ENCODE data around the gene H3-3A. TPM values are rescaled to one million over a fixed set of nuclear protein-coding genes. Genes with fewer than 3 reads are reported as not detected.

The H3-3A gene
- total and polyA plus RNA-seq, 10 of the 15 experiments (the other 5 are each of a cell fraction or from before 2014, with no cell fraction given), result 215 to 486 (median 393) TPM

- DNase-seq (ENCODE audit: low read depth, low spot score), result no peak
Measured at GRCh38 chr1:226120398-226120797, 57.9 kb downstream of the H3-3A start.

More at GRCh38 chr1:226120398-226120797, 57.9 kb downstream of the H3-3A start:
- Histone ChIP-seq H3K36me3 (ENCODE audit: control insufficient read depth in 2 of 2, insufficient read depth in 2 of 2, low read length in 1 of 2) (no peaks in the 10 kb centered on the region), H3K27me3 (replicated peaks in 1 of 2; ENCODE audit: control insufficient read depth in 2 of 2, insufficient read depth in 2 of 2, low read length in 1 of 2) (no peaks in the 10 kb centered on the region), H3K9me3 (replicated peaks; ENCODE audit: control insufficient read depth, insufficient read depth, low read length) (no peaks in the 10 kb centered on the region), H3K9ac (ENCODE audit: control insufficient read depth, insufficient read depth, low read length) (no peak overlapping the region), H3K4me1 (ENCODE audit: control insufficient read depth, insufficient read depth, low read length) (peaks cover 24% of the 10 kb centered on the region), H3K4me2 (ENCODE audit: control insufficient read depth, insufficient read depth) (no peak overlapping the region), H3K4me3 (no peak overlapping the region), H2AFZ (ENCODE audit: control insufficient read depth, low read depth, low read length) (no peak overlapping the region), H3K27ac (ENCODE audit: control insufficient read depth, insufficient read depth) (no peak overlapping the region), H3K79me2 (ENCODE audit: control insufficient read depth, insufficient read depth, low read length) (no peaks in the 10 kb centered on the region), H4K20me1 (ENCODE audit: control insufficient read depth, insufficient read depth) (no peaks in the 10 kb centered on the region)
- 60% methylated on average over 5 of the region's 5 CpGs for WGBS (ENCODE audit: insufficient coverage, insufficient replicate concordance, low lambda C conversion rate, missing lambda C conversion rate)
- FAIRE-seq (no peak), ATAC-seq (no peak)
- ChIA-PET CTCF (interaction anchor here (0.7 to 11.5 kb wide), 19 partner anchors 9 to 641 kb away, joined by 3 to 198 read pairs (median 5); partner anchors contain the start of genes H3-3A, LIN9 and SDE2), SMC1A (ENCODE audit: uncharacterized antibody, unreplicated experiment) (interaction anchor here (0.8 to 5.5 kb wide), 11 partner anchors 10 to 159 kb away, joined by 3 to 65 read pairs (median 4); partner anchors contain the start of gene H3-3A), POLR2A (interaction anchor here (1.0 to 3.1 kb wide), 5 partner anchors 11 to 118 kb away, joined by 3 to 20 read pairs (median 5); no protein-coding TSS in a partner anchor), RAD21 (ENCODE audit: unreplicated experiment) (interaction anchor here (0.8 to 5.1 kb wide), 10 partner anchors 10 to 142 kb away, joined by 3 to 52 read pairs (median 4); partner anchors contain the start of gene H3-3A)
- intact Hi-C loops (cut with micrococcal nuclease; ENCODE audit: unreplicated experiment), result loop anchor here (5.0 to 10.0 kb wide), 4 partner anchors 123 to 484 kb away; partner anchors contain the start of genes LIN9 and SDE2
- in situ Hi-C loops (cut with MboI), result no loop called here
- BruUV-seq (replicated peaks), result no TSS peak
- no peak for TF ChIP-seq SREBF2 (IDR thresholded peaks at IDR 0.05; ENCODE audit: low read length)
- no peak for TF ChIP-seq BMI1 (IDR thresholded peaks at IDR 0.05; ENCODE audit: borderline replicate concordance)
- no peak for TF ChIP-seq CBFB (IDR thresholded peaks at IDR 0.05; ENCODE audit: low read depth)
- no peak for TF ChIP-seq NBN (IDR thresholded peaks at IDR 0.05)
- TF ChIP-seq, protein P1, sequence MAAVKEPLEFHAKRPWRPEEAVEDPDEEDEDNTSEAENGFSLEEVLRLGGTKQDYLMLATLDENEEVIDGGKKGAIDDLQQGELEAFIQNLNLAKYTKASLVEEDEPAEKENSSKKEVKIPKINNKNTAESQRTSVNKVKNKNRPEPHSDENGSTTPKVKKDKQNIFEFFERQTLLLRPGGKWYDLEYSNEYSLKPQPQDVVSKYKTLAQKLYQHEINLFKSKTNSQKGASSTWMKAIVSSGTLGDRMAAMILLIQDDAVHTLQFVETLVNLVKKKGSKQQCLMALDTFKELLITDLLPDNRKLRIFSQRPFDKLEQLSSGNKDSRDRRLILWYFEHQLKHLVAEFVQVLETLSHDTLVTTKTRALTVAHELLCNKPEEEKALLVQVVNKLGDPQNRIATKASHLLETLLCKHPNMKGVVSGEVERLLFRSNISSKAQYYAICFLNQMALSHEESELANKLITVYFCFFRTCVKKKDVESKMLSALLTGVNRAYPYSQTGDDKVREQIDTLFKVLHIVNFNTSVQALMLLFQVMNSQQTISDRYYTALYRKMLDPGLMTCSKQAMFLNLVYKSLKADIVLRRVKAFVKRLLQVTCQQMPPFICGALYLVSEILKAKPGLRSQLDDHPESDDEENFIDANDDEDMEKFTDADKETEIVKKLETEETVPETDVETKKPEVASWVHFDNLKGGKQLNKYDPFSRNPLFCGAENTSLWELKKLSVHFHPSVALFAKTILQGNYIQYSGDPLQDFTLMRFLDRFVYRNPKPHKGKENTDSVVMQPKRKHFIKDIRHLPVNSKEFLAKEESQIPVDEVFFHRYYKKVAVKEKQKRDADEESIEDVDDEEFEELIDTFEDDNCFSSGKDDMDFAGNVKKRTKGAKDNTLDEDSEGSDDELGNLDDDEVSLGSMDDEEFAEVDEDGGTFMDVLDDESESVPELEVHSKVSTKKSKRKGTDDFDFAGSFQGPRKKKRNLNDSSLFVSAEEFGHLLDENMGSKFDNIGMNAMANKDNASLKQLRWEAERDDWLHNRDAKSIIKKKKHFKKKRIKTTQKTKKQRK (IDR thresholded peaks at IDR 0.05; ENCODE audit: low read depth, low read length), result no peak
- TF ChIP-seq KAT2A (conservative IDR thresholded peaks at IDR 0.05; ENCODE audit: control insufficient read depth, low read depth, low read length), result no peak
- no peak for TF ChIP-seq ZNF24 (IDR thresholded peaks at IDR 0.05)
- TF ChIP-seq, protein P2, sequence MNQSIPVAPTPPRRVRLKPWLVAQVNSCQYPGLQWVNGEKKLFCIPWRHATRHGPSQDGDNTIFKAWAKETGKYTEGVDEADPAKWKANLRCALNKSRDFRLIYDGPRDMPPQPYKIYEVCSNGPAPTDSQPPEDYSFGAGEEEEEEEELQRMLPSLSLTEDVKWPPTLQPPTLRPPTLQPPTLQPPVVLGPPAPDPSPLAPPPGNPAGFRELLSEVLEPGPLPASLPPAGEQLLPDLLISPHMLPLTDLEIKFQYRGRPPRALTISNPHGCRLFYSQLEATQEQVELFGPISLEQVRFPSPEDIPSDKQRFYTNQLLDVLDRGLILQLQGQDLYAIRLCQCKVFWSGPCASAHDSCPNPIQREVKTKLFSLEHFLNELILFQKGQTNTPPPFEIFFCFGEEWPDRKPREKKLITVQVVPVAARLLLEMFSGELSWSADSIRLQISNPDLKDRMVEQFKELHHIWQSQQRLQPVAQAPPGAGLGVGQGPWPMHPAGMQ (IDR thresholded peaks at IDR 0.05; ENCODE audit: borderline replicate concordance), result no peak
- no peak for TF ChIP-seq NR2F1 (conservative IDR thresholded peaks at IDR 0.05)
- no peak for TF ChIP-seq CHD2 (IDR thresholded peaks at IDR 0.05; ENCODE audit: borderline replicate concordance, low read depth, low read length)
- TF ChIP-seq SMAD1 (IDR thresholded peaks at IDR 0.05; ENCODE audit: low read depth, partially characterized antibody), result no peak
- TF ChIP-seq, protein P3, sequence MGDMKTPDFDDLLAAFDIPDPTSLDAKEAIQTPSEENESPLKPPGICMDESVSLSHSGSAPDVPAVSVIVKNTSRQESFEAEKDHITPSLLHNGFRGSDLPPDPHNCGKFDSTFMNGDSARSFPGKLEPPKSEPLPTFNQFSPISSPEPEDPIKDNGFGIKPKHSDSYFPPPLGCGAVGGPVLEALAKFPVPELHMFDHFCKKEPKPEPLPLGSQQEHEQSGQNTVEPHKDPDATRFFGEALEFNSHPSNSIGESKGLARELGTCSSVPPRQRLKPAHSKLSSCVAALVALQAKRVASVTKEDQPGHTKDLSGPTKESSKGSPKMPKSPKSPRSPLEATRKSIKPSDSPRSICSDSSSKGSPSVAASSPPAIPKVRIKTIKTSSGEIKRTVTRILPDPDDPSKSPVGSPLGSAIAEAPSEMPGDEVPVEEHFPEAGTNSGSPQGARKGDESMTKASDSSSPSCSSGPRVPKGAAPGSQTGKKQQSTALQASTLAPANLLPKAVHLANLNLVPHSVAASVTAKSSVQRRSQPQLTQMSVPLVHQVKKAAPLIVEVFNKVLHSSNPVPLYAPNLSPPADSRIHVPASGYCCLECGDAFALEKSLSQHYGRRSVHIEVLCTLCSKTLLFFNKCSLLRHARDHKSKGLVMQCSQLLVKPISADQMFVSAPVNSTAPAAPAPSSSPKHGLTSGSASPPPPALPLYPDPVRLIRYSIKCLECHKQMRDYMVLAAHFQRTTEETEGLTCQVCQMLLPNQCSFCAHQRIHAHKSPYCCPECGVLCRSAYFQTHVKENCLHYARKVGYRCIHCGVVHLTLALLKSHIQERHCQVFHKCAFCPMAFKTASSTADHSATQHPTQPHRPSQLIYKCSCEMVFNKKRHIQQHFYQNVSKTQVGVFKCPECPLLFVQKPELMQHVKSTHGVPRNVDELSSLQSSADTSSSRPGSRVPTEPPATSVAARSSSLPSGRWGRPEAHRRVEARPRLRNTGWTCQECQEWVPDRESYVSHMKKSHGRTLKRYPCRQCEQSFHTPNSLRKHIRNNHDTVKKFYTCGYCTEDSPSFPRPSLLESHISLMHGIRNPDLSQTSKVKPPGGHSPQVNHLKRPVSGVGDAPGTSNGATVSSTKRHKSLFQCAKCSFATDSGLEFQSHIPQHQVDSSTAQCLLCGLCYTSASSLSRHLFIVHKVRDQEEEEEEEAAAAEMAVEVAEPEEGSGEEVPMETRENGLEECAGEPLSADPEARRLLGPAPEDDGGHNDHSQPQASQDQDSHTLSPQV (IDR thresholded peaks at IDR 0.05), result no peak
- no peak for TF ChIP-seq YBX1 (IDR thresholded peaks at IDR 0.05)

Data from GM12878 (cell line).